Stimulated activated CD8-positive, alpha-beta memory T cell treated with anti-CD3 and anti-CD28 coated beads, Interleukin-15, amount 100 ng/mL, for 48 hours (primary cell): ENCODE measurements around the gene CAPZB.

ENCODE experiments used
- DNase-seq, 2 donors: peaks; one replicate each; pipeline ENCODE4 v3.0.0-alpha.2; 2020; ENCODE audit warnings: low read depth in 2 of 2

CAPZB gene

GRCh38 chr1:19385221-19385620 is 100.1 kb downstream of the CAPZB start:
- DNase-seq, result no peak

DNA sequence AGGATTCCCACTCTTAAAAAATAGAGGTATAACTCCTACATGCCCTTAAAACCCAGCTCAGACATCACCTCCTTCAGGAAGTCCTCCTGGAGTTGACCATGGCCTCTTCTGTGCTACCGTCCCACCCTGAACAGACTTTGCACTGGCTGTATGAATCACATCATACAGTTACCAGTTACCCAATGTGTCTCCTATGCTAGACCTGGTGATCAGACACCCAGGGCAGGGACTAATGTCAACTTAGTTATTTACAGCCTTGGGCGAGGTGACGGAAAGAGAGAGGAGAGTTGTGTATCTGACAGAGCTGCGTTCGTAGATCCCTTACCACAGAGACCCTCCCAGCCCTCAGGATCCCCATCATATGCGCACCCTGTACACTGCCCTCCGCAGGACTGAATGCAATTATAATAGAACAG is 100.6 kb downstream of the CAPZB start:
- no peak for DNase-seq

GRCh38 chr1:19384113-19384512 is 101.2 kb downstream of the CAPZB start:
- DNase-seq, result no peak

DNA sequence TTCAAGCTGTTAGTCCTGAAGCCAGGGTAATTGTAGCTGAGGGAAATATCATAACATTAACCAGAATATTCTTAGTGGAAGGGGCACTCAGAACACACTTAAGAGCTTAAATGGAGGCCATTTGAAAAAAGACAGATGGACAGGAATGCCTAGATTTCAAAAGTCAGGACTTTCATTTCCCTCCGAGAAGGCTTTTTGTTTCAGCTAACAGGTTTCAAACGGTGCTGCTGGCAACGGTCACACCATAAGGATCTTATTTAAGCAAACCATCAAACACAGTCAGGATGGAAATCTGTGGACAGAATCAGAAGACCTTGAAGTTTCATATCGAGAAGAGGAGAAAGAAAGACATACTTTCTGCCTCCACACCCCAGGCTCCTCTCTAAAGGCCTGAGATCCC is 103.1 kb downstream of the CAPZB start:
- DNase-seq, result no peak

GRCh38 chr1:19381261-19381660 is 104.1 kb downstream of the CAPZB start:
- no peak for DNase-seq

DNA sequence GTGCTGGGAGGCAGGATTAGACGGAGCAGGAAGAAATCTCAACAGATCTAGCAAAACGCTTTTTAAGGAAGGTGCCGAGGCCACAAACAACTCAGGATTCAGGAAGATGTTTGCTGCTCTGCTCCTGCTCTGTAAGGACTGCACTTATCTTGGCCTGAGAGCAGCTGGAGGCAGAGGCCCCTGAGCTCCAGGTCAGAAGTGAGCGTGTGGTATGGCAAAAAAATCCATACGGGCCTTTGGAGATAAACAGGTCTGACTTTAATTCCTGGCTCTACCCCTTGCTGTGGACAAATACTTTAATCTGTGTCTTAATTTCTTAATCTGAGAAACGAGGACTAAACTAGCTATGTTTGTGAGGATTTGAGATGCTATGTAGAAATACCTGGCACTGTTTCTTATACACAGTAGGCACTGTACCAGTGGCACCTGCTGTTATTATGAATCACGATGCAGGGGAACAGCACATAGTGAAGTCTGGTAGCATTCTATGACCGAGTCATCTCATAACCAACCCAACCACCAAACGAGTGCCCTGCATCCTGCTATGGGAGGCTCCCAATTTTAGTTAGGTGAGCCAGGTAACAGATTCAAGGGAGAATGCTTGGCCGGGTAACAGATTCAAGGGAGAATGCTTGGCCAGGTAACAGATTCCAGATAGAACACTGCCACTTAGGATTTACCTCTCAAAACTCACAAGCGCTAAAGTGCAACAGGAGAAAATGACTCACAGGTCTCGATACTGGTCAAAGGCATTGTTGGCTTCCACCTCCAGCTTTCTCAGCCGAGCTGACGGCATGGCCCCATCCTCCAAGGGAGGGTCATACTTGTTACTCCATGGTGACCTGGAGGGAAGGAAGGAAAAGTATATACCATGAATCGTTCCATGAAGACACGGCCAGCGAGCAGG is 107.3 kb downstream of the CAPZB start:
- no peak for DNase-seq

- no peak for DNase-seq
Observed at GRCh38 chr1:19376428-19377372, 108.6 kb downstream of the CAPZB start.

GRCh38 chr1:19375631-19376400 is 109.5 kb downstream of the CAPZB start:
- no peak for DNase-seq

DNA sequence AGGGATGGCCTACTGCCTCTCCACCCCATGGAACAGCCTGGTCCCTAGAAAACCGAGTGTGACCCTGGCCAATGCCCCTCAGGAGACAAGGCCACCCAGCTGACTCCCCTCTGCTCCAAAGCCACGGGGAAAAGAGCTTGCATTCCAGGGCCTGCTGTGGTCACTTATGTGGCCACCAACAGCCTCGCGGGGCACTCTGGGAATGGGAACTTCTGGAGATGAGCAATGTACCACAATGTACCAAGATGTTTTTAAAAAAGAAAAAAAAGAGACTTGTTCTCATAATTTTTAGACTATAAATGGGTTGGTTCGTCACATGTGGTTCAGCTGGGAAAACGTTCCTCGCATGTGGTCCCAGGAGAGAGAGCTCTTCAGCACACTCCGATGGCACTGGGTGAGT is 110.4 kb downstream of the CAPZB start:
- no peak for DNase-seq

- DNase-seq, result no peak
Observed at GRCh38 chr1:19374083-19374801, 111.1 kb downstream of the CAPZB start.

- DNase-seq, result no peak
Observed at GRCh38 chr1:19373211-19374082, 111.9 kb downstream of the CAPZB start.

GRCh38 chr1:19372602-19373001 is 112.7 kb downstream of the CAPZB start:
- DNase-seq, result no peak

DNA sequence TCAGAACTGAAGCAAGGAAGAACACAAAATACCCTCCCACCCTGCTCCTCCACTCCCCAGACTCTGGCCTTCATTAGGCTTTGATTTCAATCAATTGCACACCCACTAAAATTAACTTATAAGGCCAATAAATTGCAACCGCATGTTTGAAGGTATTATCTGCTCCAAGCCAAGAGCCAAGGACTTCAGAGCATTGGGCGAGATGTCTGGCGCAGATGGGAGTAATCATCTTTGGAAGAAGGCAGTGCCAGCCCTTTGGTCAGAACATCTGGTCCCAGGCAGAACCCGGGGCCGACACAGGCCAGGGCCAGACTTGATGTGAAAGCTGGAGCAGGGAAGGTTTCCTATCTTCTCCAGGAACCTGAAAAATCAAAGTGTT is 113.2 kb downstream of the CAPZB start:
- no peak for DNase-seq

GRCh38 chr1:19371226-19372135 is 113.9 kb downstream of the CAPZB start:
- DNase-seq, result no peak

DNA sequence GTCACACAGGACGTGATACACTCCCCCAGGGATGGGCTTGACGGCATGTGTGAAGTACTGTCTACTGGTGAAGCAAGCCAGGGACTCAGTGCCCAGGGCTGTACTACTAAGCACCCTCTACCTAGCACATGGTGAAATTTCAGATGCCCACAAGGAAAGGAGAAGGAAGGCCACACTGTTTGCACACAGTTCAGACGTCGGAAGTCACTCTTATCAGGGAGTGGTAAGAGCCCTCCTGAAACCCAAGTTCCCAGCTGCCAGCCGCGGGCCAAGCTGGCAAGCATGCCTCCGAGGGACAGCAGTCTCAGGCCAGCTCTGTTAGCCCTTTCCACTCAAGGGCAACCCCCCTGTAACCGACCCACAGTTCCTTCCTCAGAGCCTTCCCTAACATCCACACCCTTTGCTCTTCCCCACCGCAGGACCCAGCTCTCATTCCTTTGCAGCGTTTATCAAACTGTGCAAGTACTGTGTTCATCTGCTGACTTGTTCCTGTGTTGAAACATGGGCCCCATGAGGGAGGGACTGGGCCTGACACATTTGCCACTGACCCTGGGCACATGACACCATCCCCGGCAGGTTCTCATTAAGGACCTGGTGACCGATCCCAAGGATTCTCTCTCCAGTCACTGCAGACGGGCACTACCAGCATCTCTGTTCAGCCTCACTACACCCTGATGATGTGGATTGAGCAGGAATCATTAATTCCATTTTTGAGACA is 114.7 kb downstream of the CAPZB start:
- DNase-seq, result no peak

DNA sequence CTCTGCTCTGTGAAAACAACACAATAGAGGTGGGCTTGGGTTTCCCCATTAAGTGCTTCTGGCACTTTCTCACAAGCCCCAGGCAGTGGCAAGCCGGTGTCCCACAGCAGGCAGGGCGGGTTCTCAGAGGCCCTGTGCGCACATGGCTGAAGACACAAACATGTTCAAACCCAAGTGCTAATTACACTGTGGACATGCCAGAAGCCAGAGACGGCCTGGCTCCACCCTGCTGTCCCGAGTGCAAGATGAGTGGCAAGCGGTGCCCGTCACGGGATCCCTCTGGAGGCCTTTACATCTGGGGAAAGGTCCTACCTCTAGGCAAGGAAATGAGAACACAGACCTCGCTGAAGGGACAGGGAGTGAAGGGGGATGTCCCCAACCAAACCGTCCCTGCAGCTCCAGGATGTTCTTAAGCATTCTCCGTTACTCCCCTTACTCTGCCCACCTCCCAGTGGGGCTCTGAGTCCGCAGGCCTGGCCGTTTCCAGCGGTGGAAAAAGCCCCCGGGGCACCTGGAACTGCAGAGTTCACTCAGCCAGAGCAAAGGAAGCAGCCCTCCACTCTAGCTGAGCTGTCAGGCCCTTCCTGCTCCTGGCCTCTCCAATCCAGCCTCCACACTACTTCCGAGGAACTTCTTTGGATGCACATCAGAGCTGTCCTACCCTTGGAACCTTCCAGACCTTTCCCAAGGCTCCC is 115.8 kb downstream of the CAPZB start:
- DNase-seq, result no peak

DNA sequence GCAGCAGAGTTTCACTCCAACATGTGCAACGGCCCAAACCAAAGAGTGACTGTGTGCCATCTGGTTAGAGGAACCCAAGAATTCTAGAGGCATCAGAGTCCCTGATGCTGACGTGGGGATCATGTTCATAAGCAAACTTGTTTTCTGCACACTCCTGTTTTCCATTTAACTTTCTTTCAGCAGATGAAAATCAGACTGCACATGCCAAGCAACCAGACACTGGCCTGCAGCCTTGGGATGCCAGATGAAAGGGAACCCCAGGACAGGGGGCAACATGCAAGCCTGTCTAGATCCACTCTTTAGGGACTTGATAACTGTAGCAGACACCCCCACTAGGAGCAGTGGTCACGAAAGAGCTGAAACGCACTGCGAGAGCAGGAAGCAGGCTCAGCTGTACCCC is 116.4 kb downstream of the CAPZB start:
- DNase-seq, result no peak

GRCh38 chr1:19368050-19368449 is 117.3 kb downstream of the CAPZB start:
- DNase-seq, result no peak
